ENCODE data around the gene TRIM22.

The TRIM22 gene

DNA sequence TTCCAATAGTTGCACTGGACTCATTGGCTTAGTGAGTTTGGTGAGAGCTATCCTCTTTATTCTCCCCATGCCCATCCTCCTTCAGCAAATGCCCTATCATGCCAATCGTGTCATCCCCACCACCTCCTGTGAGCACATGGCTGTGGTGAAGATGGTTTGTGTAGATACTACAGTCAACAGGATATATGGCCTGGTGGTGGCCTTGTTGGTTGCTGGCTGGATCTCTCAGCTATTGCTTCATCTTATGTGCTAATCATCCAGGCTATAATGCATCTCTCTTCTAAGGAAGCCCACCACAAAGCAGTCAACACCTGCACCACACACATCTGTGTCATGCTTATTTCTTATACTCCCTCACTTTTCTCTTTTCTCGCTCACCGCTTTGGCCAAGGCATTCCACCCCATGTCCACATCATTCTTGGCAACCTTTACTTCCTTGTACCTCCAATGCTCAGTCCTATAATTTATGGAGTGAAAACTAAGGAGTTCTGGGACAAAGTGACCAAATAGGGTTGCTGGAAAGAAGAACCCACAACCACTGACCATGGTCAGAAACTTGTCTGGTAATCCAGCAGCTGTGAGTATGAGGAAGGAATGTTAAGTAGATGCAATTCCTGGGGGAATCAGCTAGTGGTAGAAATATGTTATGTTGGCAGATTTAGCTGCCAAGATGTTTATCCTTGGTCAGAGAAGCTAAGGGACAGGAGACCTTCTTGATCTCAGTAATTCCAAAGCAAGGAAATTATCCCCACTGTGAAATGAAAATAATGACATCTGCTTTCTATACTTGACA lies 30.3 kb downstream of the TRIM22 start:
- Histone ChIP-seq H3K4me3 (ENCODE audit: low read length) (no peak overlapping the region), H3K27me3 (ENCODE audit: control insufficient read depth, insufficient read depth, low read length) (peaks cover 17% of the 10 kb centered on the region), H3K36me3 (ENCODE audit: insufficient read depth, low read length) (no peaks in the 10 kb centered on the region), H3K9me3 (replicated peaks; ENCODE audit: low read length) (no peaks in the 10 kb centered on the region), H3K4me2 (ENCODE audit: low read length) (no peak overlapping the region), H3K9ac (ENCODE audit: low read depth, low read length) (no peak overlapping the region), H3K4me1 (ENCODE audit: control insufficient read depth, insufficient read depth, low read length) (no peaks in the 10 kb centered on the region)

DNA sequence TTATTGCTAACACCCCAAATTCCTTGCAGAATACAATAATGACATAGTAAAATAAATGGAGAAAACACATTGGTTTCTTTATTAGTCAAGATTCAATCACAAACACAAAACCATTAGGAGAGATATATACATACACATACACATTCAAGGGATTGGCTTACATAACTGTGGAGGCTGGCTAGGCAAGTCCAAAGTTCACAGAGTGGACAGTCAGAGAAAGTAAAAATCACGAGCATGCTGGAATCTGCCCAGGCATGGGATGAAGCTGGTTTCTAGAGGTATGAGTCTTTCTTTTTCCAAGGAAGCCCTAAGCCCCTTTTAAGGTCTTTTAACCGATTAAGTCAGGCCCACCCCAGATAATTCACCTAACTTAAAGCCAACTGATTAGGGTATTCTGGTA lies 33.0 kb downstream of the TRIM22 start:
- H3K4me1 ChIP-seq (ENCODE audit: control insufficient read depth, insufficient read depth, low read length), result no peaks in the 10 kb centered on the region
- no peaks in the 10 kb centered on the region for H3K36me3 ChIP-seq (ENCODE audit: insufficient read depth, low read length)
- no peak overlapping the region for H3K4me2 ChIP-seq (ENCODE audit: low read length)
- no peak overlapping the region for H3K4me3 ChIP-seq (ENCODE audit: low read length)
- H3K9ac ChIP-seq (ENCODE audit: low read depth, low read length), result no peak overlapping the region
- peaks cover 25% of the 10 kb centered on the region for H3K27me3 ChIP-seq (ENCODE audit: control insufficient read depth, insufficient read depth, low read length)
- no peaks in the 10 kb centered on the region for H3K9me3 ChIP-seq (replicated peaks; ENCODE audit: low read length)

DNA sequence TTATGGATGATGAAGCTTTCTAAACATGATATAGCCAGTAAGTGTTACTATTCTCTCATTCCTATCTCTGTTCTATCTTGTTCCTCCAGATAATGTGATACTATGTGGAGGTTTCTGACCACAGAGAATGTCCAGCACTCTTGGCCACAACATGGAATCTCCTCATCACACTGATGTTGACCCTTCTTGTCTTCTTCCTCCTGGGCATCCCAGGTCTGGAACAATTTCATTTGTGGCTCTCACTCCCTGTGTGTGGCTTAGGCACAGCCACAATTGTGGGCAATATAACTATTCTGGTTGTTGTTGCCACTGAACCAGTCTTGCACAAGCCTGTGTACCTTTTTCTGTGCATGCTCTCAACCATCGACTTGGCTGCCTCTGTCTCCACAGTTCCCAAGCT lies 36.8 kb downstream of the TRIM22 start:
- Histone ChIP-seq H3K4me2 (ENCODE audit: low read length) (no peak overlapping the region), H3K27me3 (ENCODE audit: control insufficient read depth, insufficient read depth, low read length) (peaks cover 25% of the 10 kb centered on the region), H3K9me3 (replicated peaks; ENCODE audit: low read length) (no peaks in the 10 kb centered on the region), H3K36me3 (ENCODE audit: insufficient read depth, low read length) (no peaks in the 10 kb centered on the region), H3K4me3 (ENCODE audit: low read length) (no peak overlapping the region), H3K9ac (ENCODE audit: low read depth, low read length) (no peak overlapping the region), H3K4me1 (ENCODE audit: control insufficient read depth, insufficient read depth, low read length) (no peaks in the 10 kb centered on the region)

DNA sequence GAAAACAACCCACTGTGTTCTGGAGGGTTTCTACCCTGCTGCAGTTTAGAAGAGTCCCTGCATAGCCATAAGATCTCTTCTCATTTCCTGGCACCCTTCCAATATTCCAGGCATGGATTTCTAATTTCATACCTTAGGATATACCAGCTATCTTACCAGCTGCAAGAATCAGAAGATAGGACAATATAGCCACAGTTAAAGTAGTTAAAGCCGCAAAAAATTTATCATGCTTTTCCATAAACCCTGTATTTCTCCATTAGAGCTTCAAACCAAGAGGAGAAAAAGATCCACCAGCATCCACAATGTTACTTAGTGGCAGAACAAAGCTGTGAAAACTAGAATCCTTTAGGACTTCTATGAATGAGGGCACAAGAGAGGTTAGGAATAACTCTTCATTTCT lies 38.1 kb downstream of the TRIM22 start:
- Histone ChIP-seq H3K4me1 (ENCODE audit: control insufficient read depth, insufficient read depth, low read length) (no peaks in the 10 kb centered on the region), H3K4me2 (ENCODE audit: low read length) (no peak overlapping the region), H3K36me3 (ENCODE audit: insufficient read depth, low read length) (no peaks in the 10 kb centered on the region), H3K9me3 (replicated peaks; ENCODE audit: low read length) (no peaks in the 10 kb centered on the region), H3K4me3 (ENCODE audit: low read length) (no peak overlapping the region), H3K27me3 (ENCODE audit: control insufficient read depth, insufficient read depth, low read length) (peaks cover 22% of the 10 kb centered on the region), H3K9ac (ENCODE audit: low read depth, low read length) (no peak overlapping the region)

DNA sequence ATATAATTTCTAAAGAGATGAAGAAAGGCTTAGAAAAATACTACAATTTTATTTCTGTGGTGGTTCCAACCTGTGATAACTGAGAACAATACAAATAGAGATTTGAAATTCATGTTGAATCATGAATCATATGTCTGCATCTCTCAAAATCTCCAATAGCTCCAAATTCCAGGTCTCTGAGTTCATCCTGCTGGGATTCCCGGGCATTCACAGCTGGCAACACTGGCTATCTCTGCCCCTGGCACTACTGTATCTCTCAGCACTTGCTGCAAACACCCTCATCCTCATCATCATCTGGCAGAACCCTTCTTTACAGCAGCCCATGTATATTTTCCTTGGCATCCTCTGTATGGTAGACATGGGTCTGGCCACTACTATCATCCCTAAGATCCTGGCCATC lies 46.8 kb downstream of the TRIM22 start, which contains the start of gene OR56B1:
OR56B1 (plus strand) TSS at position 53 of the 400 bp plus-strand sequence; CDS start at position 122, 69 bp downstream.
- Histone ChIP-seq H3K9ac (ENCODE audit: low read depth, low read length) (no peak within 1 kb of the TSS), H3K4me1 (ENCODE audit: control insufficient read depth, insufficient read depth, low read length) (peaks cover 10% of the 10 kb centered on the region), H3K27me3 (ENCODE audit: control insufficient read depth, insufficient read depth, low read length) (no peaks in the 10 kb centered on the region), H3K36me3 (ENCODE audit: insufficient read depth, low read length) (no peaks in the 10 kb centered on the region), H3K4me2 (ENCODE audit: low read length) (no peak within 1 kb of the TSS), H3K4me3 (ENCODE audit: low read length) (no peak within 1 kb of the TSS), H3K9me3 (replicated peaks; ENCODE audit: low read length) (no peaks in the 10 kb centered on the region)

DNA sequence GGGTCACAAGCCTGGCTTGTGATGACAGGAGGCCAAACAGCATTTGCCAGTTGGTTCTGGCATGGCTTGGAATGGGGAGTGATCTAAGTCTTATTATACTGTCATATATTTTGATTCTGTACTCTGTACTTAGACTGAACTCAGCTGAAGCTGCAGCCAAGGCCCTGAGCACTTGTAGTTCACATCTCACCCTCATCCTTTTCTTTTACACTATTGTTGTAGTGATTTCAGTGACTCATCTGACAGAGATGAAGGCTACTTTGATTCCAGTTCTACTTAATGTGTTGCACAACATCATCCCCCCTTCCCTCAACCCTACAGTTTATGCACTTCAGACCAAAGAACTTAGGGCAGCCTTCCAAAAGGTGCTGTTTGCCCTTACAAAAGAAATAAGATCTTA lies 47.5 kb downstream of the TRIM22 start:
- Histone ChIP-seq H3K27me3 (ENCODE audit: control insufficient read depth, insufficient read depth, low read length) (no peaks in the 10 kb centered on the region), H3K4me3 (ENCODE audit: low read length) (no peak overlapping the region), H3K36me3 (ENCODE audit: insufficient read depth, low read length) (no peaks in the 10 kb centered on the region)

DNA sequence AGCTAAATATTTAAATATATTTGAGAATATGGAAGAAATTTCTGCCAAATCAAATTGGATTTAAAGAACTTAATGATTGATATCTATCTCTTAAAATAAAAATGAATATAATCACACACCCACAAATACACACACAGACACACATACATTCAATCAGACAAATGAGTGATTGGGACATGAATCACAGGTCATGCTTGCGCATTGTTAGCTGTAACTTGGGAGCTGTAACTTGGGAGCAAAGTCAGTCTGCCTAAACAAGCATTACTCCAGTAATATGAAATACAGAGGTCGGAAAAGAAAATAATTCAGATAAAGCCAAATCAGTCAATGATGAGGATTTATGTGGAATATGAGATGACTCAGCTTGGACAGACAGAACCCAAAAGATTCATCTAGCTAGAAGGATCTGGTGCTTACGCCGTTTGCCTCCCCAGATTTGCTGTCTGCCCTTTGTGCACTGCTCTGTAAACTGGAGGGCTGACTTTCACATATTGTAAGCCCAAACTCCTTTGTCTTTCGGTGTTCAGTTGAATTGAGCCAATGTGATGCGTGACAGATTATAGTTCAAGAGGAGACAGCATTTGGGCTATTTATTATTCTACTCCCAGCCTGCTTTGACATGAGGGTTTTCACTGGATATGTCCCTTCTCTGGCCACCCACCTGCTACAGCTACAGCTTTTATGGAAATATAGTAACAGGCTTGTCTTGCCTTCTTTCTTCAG lies 48.2 kb downstream of the TRIM22 start:
- no peaks in the 10 kb centered on the region for H3K9me3 ChIP-seq (replicated peaks; ENCODE audit: low read length)
- peaks cover 10% of the 10 kb centered on the region for H3K4me1 ChIP-seq (ENCODE audit: control insufficient read depth, insufficient read depth, low read length)
- H3K4me2 ChIP-seq (ENCODE audit: low read length), result no peak overlapping the region
- H3K9ac ChIP-seq (ENCODE audit: low read depth, low read length), result no peak overlapping the region
- H3K36me3 ChIP-seq (ENCODE audit: insufficient read depth, low read length), result no peaks in the 10 kb centered on the region
- H3K4me3 ChIP-seq (ENCODE audit: low read length), result no peak overlapping the region
- no peaks in the 10 kb centered on the region for H3K27me3 ChIP-seq (ENCODE audit: control insufficient read depth, insufficient read depth, low read length)

More for the DNA sequence above, 47.5 kb downstream of the TRIM22 start:
- Histone ChIP-seq H3K9ac (ENCODE audit: low read depth, low read length) (no peak overlapping the region), H3K4me2 (ENCODE audit: low read length) (no peak overlapping the region), H3K9me3 (replicated peaks; ENCODE audit: low read length) (no peaks in the 10 kb centered on the region), H3K4me1 (ENCODE audit: control insufficient read depth, insufficient read depth, low read length) (peaks cover 10% of the 10 kb centered on the region)

DNA sequence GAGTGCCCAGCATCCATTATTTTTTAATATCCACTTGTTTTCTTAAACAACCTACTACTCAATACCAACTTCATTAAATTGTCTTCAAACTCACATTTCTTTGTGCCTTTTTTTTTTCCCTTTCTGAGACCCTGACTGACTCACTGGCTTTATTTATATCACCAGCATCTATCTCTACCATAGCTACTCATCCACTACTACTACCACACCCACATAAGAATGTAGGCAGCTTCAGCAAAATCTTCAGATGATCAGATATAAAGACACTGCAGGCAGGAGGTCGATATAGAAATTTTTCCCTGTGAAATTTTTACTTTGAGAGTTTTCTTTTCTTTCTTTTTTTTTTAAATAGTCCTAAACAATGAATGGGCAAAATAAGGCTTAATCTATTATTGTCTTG lies 48.8 kb downstream of the TRIM22 start:
- no peaks in the 10 kb centered on the region for H3K27me3 ChIP-seq (ENCODE audit: control insufficient read depth, insufficient read depth, low read length)
- no peak overlapping the region for H3K4me3 ChIP-seq (ENCODE audit: low read length)
- no peaks in the 10 kb centered on the region for H3K9me3 ChIP-seq (replicated peaks; ENCODE audit: low read length)
- peaks cover 10% of the 10 kb centered on the region for H3K4me1 ChIP-seq (ENCODE audit: control insufficient read depth, insufficient read depth, low read length)
- no peak overlapping the region for H3K4me2 ChIP-seq (ENCODE audit: low read length)
- H3K9ac ChIP-seq (ENCODE audit: low read depth, low read length), result no peak overlapping the region
- H3K36me3 ChIP-seq (ENCODE audit: insufficient read depth, low read length), result no peaks in the 10 kb centered on the region

DNA sequence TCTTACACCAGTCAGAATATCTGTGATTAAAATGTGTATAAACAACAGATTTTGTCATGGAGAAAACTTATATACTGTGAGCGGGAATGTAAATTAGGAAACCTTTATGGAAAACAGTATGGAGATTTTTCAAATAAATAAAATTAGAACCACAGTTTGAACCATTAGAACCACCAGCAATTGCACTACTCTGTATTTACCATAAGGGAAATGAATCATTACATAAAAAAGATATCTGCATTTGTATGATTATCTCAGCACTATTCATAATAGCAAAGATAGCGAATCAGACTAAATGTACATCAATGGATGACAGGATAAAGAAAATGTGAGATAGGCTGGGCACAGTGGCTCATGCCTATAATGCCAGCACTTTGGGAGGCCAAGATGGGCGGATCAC lies 57.0 kb downstream of the TRIM22 start:
- H3K4me1 ChIP-seq (ENCODE audit: control insufficient read depth, insufficient read depth, low read length), result no peaks in the 10 kb centered on the region
- no peaks in the 10 kb centered on the region for H3K27me3 ChIP-seq (ENCODE audit: control insufficient read depth, insufficient read depth, low read length)
- H3K9ac ChIP-seq (ENCODE audit: low read depth, low read length), result no peak overlapping the region
- H3K4me2 ChIP-seq (ENCODE audit: low read length), result no peak overlapping the region
- no peaks in the 10 kb centered on the region for H3K9me3 ChIP-seq (replicated peaks; ENCODE audit: low read length)
- no peak overlapping the region for H3K4me3 ChIP-seq (ENCODE audit: low read length)
- H3K36me3 ChIP-seq (ENCODE audit: insufficient read depth, low read length), result no peaks in the 10 kb centered on the region

DNA sequence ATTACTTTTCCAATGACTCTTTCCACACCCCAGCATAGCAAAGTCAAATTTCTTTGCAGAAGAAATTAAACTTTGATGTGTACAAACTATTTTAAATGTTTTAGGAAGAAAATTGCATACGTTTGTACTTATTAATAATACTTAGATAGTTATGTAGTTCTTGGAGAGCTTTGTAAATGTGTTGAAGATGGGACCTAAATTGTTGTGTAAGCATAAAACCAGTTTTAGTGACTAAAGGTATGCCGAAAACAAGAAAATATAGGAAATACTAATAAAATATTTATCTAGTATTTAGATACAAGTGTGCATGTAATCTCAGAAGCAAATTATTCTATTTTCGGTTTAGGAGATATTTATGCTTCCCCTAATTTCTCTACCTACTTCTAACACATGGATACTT lies 60.2 kb downstream of the TRIM22 start:
- no peak overlapping the region for H3K9ac ChIP-seq (ENCODE audit: low read depth, low read length)
- no peaks in the 10 kb centered on the region for H3K9me3 ChIP-seq (replicated peaks; ENCODE audit: low read length)
- no peak overlapping the region for H3K4me3 ChIP-seq (ENCODE audit: low read length)
- no peaks in the 10 kb centered on the region for H3K27me3 ChIP-seq (ENCODE audit: control insufficient read depth, insufficient read depth, low read length)
- H3K36me3 ChIP-seq (ENCODE audit: insufficient read depth, low read length), result no peaks in the 10 kb centered on the region
- H3K4me2 ChIP-seq (ENCODE audit: low read length), result no peak overlapping the region
- H3K4me1 ChIP-seq (ENCODE audit: control insufficient read depth, insufficient read depth, low read length), result no peaks in the 10 kb centered on the region

DNA sequence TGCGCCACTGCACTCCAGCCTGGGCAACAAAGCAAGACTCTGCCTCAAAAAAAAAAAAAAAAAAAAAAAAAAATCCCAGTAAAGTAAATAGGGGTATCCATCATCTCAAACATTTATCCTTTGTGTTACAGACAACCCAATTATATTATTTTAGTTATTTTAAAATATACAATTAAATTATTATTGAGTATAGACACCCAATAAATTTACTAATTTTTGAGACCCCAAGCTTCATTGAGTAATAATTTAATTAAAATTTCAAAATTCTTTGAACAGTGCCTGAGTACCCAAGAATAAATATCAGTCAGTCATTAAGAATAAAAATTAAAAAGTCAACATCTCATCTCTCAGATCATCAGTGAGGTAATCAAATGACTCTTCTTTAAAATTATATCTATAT lies 64.4 kb downstream of the TRIM22 start, which contains the start of gene OR52N4:
OR52N4 (plus strand) TSS at position 301 of the 400 bp plus-strand sequence. CDS start 498 bp downstream, outside the sequence.
- no peak within 1 kb of the TSS for H3K9ac ChIP-seq (ENCODE audit: low read depth, low read length)
- H3K4me3 ChIP-seq (ENCODE audit: low read length), result no peak within 1 kb of the TSS
- H3K4me2 ChIP-seq (ENCODE audit: low read length), result no peak within 1 kb of the TSS
- H3K9me3 ChIP-seq (replicated peaks; ENCODE audit: low read length), result no peaks in the 10 kb centered on the region
- H3K27me3 ChIP-seq (ENCODE audit: control insufficient read depth, insufficient read depth, low read length), result peaks cover 4% of the 10 kb centered on the region
- H3K4me1 ChIP-seq (ENCODE audit: control insufficient read depth, insufficient read depth, low read length), result no peaks in the 10 kb centered on the region
- H3K36me3 ChIP-seq (ENCODE audit: insufficient read depth, low read length), result no peaks in the 10 kb centered on the region
